GM19043 (cell line): ENCODE data around the gene S100A2.

ENCODE experiments used
- ATAC-seq: cut with Tn5 transposase; IDR thresholded peaks from one replicate; pipeline ENCODE4 v1.9.1; 2021; ENCODE audit warnings: low read depth; ENCODE audit not compliant: unreplicated experiment

The S100A2 gene

DNA sequence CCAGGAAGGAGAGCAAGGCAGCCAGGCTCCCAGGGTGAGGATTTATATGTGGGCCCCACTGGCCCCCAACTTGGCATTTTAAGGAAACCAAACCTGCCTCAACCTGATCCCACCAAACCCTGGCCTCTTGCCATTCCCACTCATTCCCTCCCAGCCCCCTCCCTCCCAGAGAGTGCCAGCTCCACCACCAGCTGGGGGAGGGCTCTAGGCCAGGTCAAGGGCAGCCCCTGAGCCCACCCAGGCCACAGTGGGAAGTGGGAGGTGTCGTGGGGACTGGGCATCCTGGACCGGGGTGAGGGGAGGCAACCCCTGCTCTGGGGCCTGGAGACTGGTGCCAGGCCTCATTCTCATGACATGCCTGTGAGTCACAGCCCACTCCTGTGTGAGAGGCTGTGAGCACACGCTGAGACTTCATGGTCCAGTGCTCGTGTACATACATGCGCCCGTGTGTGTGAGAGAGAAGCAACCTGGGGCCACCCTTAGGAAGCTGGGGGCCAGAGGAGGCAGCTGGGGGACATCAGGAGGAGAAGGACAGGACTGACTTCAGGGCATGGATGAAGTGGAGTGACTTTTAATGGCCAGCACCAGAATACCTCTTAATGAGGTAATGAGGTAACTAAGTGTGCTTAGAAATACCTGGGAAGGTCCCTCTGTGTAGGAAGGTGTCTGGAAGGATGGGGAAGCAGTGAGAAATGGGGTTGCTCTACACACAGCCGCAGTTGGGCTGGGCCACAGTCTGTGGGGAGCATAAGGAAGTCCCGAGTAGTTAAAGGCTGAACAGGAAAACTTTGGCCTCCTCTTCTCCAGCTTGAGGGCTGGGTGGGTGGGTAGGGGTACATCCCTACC, at the start of gene S100A2:
S100A2 (minus strand) TSS at position 316 of the 846 bp plus-strand sequence. CDS start 1,967 bp downstream, outside the sequence.
- ATAC-seq, result no peak

- no peak for ATAC-seq
These were observed 49.8 kb upstream of the S100A2 start for GRCh38 chr1:153615406-153615805.

DNA sequence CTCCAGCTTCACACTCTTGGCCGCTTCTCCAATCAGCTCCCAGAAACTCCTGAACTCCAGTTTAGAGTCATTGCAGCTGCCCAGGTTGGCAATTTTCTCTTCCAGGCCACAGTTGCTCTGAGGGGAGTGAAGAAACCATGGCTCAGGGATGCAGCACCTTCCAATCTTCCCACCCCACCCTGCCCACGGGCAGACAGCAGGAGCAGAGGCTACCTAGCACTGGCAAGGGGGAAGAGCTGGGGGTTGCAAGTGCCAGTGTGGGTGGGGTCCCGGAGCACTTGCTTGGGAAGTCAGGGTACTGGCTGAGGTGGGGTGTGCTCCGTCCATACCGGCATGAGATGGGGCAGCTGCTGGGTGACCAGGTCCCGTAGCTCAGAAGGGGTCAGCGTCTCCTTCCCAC, 49.3 kb upstream of the S100A2 start:
- ATAC-seq, result no peak

DNA sequence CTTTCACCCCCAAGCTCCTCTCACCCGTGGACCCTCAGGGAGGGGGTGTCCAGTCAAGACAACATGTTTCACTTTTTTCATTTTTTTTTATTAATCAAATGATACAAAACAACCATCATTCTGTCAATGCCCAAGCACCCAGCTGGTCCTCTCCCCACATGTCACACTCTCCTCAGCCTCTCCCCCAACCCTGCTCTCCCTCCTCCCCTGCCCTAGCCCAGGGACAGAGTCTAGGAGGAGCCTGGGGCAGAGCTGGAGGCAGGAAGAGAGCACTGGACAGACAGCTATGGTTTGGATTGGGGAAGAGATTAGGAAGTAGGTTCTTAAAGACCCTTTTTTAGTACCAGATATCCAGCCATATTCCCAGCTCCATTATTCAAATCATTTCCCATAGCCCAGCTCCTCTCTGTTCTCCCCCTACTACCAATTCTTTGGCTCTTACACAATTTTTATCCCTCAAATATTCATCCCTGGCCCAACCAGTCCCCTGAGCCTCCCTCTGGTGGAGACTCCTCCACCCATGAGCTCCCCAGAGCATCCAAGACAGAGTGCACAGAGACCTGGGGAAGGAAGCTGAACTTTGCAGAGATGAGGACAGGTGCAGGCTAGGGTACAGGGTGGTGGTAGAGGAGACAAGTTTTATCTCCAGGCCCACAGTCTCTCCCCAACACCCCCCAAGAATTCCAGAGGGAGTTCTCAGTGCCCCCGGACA, 48.7 kb upstream of the S100A2 start:
- ATAC-seq, result no peak

DNA sequence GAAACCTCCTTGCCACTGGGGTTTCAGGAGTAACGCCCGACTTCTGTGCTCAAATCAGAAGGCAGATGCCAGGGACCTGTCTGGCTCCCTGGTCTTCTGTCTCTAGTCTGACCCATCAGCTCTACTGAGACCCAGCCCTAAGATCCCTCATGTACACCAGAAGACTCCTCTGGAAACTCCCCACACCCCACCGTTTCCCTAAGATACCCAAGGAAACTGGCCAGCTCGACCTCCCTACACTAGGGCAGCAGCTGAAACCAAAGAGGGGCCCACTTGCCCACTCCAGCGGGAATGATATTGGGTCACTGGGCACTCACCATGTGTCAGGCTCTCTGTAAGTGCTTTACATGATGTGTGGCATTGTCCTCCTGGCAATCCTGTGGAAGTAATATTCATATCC, 47.8 kb upstream of the S100A2 start:
- ATAC-seq, result no peak

GRCh38 chr1:153612755-153613331, 47.2 kb upstream of the S100A2 start, which contains the start of gene S100A16:
Gene S100A16, minus strand, starts transcription at chr1:153613137. Its CDS starts 4,986 bp downstream, at chr1:153608151.
- ATAC-seq, result no peak

- no peak for ATAC-seq
These were observed 46.6 kb upstream of the S100A2 start for GRCh38 chr1:153612111-153612754.

GRCh38 chr1:153611356-153611755, 45.7 kb upstream of the S100A2 start:
- no peak for ATAC-seq

DNA sequence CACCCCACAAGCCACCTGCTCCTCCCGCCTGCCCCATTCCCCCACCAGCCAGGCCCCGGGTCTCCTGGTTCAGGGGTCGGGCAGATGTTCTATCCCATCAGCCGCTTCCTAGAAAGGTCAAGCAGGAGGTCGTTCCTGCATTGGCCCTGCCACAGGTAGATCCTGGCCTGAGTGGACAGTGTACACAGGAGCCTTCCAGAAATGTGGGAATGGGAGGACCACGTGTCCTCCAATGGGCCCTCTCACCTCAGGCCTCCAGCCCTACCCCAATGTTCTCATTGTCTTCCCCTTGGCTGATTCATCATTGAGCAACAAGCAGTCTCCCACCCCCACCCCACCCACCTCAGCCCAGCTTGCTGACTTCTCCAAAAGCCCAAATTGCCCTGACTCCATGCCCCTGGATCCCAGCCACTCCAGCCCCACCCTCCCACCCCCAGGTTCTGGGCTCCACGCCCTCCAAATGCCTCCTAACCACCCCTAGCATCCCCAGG, 45.2 kb upstream of the S100A2 start:
- no peak for ATAC-seq

DNA sequence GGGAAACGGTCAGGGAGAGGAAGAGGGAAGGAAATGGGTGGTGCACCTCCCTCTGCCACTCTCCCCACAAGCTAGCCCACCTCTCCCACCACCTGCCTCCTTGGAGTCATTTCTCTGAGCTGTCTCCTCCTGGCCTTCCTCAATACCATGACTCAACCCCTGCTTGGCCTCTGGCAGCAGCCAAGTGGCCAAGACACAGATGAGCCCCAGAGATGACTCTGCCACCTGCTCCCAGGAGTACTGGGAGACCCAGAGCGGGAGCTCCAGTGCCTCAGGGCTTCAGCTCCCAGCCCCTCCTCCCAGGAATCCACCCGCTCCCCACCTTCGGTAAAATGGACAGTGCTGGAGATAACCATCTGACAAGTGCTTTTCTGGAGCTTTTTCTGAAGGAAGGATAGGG, 44.7 kb upstream of the S100A2 start:
- ATAC-seq, result no peak

DNA sequence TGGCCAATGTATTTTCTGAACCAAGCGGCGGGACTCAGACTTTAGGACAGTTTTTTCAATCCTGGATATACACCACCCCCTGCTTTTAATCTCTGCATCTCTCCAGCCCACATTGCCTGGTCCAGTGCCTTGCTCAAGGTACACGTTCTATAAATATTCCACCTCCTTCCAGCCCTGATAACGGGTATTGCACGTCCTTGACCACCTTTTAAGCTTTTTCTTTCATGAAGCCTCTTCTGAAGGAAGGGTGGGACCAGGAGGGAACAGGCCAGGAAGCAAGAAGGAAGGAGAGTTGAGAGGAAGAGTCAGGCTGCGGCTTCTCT, 43.9 kb upstream of the S100A2 start:
- no peak for ATAC-seq

- ATAC-seq, result no peak
These were observed 43.3 kb upstream of the S100A2 start for GRCh38 chr1:153608742-153609584.

DNA sequence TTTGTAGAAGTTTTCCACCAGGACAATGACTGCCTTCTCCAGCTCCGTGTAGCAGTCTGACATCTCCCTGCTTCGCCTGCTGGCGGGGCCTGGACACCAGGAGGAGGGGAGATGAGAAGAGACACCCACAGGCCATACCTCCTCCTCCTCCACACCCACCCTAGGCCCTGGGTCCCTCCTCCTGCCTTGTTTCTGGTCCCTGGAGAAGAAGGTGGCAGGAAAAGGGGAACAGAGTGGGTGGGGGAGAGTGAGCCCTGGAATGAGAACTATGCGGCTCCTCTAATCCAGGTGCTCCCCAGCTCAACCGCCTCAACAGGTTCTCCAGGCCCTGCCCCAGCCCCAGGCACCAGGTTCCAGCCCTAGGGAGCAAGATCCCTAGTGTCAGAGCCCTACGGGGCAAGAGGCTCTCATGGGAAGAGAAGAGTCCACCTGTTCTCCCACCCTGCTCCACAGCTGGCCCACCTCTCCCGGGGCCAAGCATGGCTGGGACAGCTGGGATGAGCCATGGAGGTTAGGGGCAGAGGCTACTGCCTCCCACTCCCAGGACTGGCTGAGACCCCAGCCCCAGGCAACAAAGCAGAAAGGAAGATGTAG, 42.5 kb upstream of the S100A2 start:
- no peak for ATAC-seq

GRCh38 chr1:153607381-153607780, 41.7 kb upstream of the S100A2 start:
- no peak for ATAC-seq

GRCh38 chr1:153606194-153606593, 40.5 kb upstream of the S100A2 start:
- ATAC-seq, result no peak

DNA sequence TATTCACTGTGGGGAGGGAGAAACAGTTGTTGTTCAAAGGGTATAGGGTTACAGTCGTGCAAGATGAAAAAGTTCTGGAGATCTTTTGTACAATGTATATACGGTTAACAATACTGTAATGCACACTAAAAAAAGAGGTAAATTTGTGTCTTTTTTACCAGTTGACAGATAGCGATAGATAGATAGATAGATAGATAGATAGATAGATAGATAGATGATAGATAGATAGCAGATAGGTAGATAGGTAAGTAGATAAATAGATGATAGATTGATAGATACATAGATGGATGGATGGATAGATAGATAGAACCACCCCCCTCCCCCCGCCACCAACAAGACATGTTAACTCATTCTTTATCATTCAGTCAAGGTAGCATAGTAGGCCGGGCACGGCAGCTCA, 37.1 kb upstream of the S100A2 start:
- no peak for ATAC-seq

DNA sequence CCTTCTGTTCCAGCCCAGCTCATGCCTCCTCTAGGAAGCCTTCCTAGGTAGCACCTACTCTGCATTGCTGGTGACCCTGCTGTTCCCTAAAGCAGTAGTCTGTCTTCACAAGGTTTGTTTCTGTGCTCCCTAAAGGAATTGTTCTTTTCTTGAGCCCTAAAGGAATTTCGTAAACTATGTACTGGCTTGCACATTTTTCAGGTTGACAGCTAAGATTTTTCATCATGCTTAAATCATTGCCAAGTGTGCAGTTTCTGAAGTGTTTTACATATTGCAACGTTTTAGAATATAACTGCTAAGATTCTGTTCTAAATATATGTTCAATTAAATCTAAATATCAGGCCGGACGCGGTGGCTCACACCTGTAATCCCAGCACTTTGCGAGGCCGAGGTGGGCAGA, 34.2 kb upstream of the S100A2 start:
- ATAC-seq, result no peak

GRCh38 chr1:153598309-153599172, 32.9 kb upstream of the S100A2 start:
- peak; percentile 99 for ATAC-seq

DNA sequence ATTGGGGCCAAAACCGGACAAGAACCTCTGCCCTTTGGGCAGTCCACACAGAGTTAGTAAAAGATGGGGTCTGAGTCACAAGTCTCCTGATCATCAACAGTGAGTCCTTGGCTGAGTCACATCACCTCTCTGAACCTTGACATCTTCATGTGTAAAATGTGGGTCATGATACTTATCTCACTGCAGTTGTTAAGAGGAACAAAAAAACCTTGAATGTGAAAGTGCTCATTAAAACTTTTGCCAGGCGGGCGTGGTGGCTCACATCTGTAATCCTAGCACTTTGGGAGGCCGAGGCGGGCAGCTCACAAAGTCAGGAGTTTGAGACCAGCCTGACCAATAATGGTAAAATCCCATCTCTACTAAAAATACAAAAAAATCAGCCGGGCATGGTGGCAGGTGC, 31.6 kb upstream of the S100A2 start:
- no peak for ATAC-seq
